ENCODE results near the gene GAPDHS. TPM values are rescaled to one million over a fixed set of nuclear protein-coding genes. Genes with fewer than 3 reads are reported as not detected.

Gene GAPDHS
- total RNA-seq, 4 donors from 2014 or later = not detected

DNA sequence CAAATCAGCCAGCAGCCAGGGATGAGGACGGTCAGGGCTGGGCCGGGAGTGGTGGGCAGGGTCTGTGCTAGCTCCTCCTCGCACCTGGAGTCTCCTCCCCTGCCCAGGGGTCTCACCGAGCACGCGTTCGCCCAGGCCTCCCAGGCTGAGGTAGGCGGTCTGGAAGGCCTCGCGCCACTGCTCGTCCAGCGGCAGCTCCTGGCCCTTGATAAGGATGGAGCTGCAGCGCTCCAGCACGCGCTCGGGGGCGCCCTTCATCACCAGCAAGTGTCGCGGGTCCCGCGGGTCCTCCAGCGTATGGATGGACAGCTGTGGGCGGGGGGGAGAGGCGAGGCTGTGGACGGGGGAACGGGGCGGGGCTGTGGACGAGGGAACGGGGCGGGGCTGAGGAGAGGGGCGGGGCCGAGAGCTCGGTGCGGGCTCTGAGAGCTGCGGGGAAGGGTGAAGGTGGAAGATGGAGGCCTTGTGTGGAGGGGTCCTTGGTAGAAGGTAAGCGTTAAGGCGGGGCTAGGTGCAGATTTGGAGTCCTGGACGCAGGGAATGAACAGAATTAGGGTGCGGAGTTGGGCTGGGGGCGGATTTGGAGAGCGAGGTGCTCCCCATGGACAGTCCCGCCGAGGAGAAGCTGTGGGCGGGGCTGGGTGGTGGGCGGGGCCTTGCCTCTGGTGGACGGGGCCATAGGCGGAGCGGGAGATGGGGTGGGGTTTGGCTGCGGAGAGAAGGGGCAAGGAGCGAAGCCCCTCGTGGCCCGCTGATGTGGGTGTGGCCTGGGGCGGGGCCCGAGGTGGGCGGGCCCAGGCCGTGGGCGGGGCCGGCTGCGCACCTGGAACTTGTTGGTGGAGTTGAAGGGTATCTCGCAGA lies 24.5 kb downstream of the GAPDHS start:
- no peak for DNase-seq (ENCODE audit: extremely low spot score)
- H3K4me3 ChIP-seq = peak overlapping the region; percentile 42 to 57 (median 44)
- H3K36me3 ChIP-seq = no peaks in the 10 kb centered on the region
- peaks cover 4 to 67% (median 18%) of the 10 kb centered on the region in 4 donors for H3K27me3 ChIP-seq
- TF ChIP-seq, protein P1, sequence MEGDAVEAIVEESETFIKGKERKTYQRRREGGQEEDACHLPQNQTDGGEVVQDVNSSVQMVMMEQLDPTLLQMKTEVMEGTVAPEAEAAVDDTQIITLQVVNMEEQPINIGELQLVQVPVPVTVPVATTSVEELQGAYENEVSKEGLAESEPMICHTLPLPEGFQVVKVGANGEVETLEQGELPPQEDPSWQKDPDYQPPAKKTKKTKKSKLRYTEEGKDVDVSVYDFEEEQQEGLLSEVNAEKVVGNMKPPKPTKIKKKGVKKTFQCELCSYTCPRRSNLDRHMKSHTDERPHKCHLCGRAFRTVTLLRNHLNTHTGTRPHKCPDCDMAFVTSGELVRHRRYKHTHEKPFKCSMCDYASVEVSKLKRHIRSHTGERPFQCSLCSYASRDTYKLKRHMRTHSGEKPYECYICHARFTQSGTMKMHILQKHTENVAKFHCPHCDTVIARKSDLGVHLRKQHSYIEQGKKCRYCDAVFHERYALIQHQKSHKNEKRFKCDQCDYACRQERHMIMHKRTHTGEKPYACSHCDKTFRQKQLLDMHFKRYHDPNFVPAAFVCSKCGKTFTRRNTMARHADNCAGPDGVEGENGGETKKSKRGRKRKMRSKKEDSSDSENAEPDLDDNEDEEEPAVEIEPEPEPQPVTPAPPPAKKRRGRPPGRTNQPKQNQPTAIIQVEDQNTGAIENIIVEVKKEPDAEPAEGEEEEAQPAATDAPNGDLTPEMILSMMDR (IDR thresholded peaks at IDR 0.05) = no peak
- TF ChIP-seq POLR2A (IDR thresholded peaks at IDR 0.05; ENCODE audit: low read depth) (no peak), EP300 (IDR thresholded peaks at IDR 0.05) (no peak), POLR2AphosphoS5 (IDR thresholded peaks at IDR 0.05) (no peak)
- H3K9me3 ChIP-seq = no peaks in the 10 kb centered on the region
- WGBS = 6% methylated on average over 40 of the region's 60 CpGs
- peaks cover 7 to 15% (median 15%) of the 10 kb centered on the region in 4 donors for H3K4me1 ChIP-seq
- H3K27ac ChIP-seq (replicated peaks in 1 of 4) = no peak overlapping the region
- intact Hi-C loops (cut with DNase I) = no loop called here

DNA sequence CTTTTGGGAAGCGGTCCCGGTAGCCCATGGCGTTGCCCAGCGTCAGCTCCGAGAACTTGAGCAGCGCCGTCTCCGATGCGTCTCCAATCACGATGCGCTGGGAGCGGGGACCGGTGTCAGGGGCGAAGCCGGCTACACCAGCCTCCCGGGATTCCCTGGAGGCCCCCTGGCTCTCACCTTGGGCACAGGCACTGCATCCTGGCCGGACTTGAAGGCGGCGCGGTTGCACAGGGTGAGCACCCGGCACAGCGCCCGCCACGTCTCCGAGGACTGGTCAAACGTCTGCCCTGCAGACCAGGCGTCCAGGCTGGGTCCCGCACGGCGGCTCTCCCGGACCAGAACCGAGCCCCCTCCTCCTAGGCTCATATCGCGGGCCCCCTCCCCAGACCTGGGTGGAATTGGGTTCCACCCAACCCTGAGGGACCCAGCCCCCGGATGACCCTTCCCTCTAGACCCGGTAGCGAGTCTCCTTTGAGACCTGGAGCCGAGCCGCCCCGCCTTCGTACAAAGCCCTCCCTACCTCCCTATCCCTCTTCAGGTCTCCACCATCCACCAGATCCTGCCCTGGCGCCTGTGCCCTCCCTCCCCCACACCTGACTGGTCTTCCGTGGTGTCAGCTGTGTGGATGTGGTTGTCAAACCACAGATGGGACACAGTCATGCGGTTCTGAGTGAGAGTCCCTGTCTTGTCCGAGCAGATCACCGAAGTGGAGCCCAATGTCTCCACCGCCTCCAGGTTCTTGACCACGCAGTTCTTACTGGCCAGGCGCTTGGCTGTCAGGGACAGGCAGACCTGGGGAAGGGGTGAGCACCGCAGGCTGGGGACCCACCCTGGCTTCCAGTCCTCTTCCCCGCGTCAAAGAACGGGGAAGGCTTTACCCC lies 25.4 kb downstream of the GAPDHS start:
- intact Hi-C loops (cut with DNase I) = no loop called here
- Histone ChIP-seq H3K27me3 (peaks cover 4 to 75% (median 18%) of the 10 kb centered on the region in 4 donors), H3K4me3 (peak overlapping the region; percentile 42 to 57 (median 44)), H3K36me3 (no peaks in the 10 kb centered on the region), H3K4me1 (peaks cover 7 to 15% (median 15%) of the 10 kb centered on the region in 4 donors), H3K27ac (replicated peaks in 1 of 4) (no peak overlapping the region), H3K9me3 (no peaks in the 10 kb centered on the region)
- DNase-seq (ENCODE audit: extremely low spot score) = no peak
- 51% methylated on average over 14 of the region's 53 CpGs for WGBS
- TF ChIP-seq, protein P1 (IDR thresholded peaks at IDR 0.05) = no peak

DNA sequence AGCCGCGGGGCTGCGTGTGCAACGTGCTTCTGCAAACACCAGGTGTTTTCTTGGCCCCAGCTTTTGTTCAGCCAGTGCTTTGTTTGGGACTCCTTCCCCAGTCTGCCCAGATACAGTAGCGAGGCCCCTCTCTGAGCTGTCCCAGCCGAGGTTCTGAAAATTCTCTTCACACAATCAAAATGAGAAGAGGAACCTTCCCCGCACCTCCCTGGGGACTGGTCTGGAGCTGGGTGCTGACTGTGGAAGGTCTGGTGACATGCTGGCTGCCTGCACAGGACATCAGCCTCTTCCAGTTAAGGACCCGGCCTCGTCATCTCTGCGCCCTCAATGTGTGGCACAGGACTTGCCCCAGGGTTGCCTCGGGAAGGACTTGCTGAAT lies 26.0 kb downstream of the GAPDHS start:
- intact Hi-C loops (cut with DNase I) = no loop called here
- TF ChIP-seq POLR2AphosphoS5 (IDR thresholded peaks at IDR 0.05) (no peak), EP300 (IDR thresholded peaks at IDR 0.05) (no peak), POLR2A (IDR thresholded peaks at IDR 0.05; ENCODE audit: low read depth) (no peak)
- TF ChIP-seq, protein P1 (IDR thresholded peaks at IDR 0.05) = no peak

DNA sequence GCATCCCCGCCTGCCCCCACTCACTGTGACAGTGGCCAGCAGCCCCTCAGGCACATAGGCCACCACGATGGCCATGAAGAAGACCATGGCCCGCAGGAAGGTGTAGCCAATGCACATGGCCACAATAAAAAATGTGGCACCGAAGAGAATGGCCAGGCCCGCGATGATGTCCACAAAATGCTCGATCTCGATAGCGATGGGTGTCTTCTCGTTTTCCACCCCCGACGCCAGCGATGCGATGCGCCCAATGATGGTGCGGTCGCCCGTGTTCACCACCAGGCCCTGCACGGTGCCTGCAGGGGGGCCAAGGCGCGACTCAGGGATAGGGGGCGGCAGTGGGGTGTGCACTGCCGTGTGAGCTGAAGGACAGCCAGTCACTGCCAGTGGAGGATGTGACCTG lies 26.5 kb downstream of the GAPDHS start:
- Histone ChIP-seq H3K27me3 (peaks cover 4 to 85% (median 18%) of the 10 kb centered on the region in 4 donors), H3K4me1 (peaks cover 7 to 15% (median 15%) of the 10 kb centered on the region in 4 donors), H3K9me3 (no peaks in the 10 kb centered on the region), H3K4me3 (no peak overlapping the region), H3K36me3 (no peaks in the 10 kb centered on the region), H3K27ac (replicated peaks in 1 of 4) (no peak overlapping the region)
- WGBS = 85% methylated on average over 23 of the region's 23 CpGs
- TF ChIP-seq, protein P1 (IDR thresholded peaks at IDR 0.05) = no peak
- TF ChIP-seq EP300 (IDR thresholded peaks at IDR 0.05) (no peak), POLR2AphosphoS5 (IDR thresholded peaks at IDR 0.05) (no peak), POLR2A (IDR thresholded peaks at IDR 0.05; ENCODE audit: low read depth) (no peak)
- no peak for DNase-seq (ENCODE audit: extremely low spot score)
- intact Hi-C loops (cut with DNase I) = no loop called here

More for the DNA sequence above, 26.0 kb downstream of the GAPDHS start:
- Histone ChIP-seq H3K4me1 (peaks cover 7 to 15% (median 15%) of the 10 kb centered on the region in 4 donors), H3K36me3 (no peaks in the 10 kb centered on the region), H3K9me3 (no peaks in the 10 kb centered on the region), H3K27ac (replicated peaks in 1 of 4) (no peak overlapping the region), H3K27me3 (peaks cover 4 to 79% (median 18%) of the 10 kb centered on the region in 4 donors), H3K4me3 (no peak overlapping the region)
- DNase-seq (ENCODE audit: extremely low spot score) = no peak
- 60% methylated on average over 10 of the region's 11 CpGs for WGBS

All from esophagus muscularis mucosa (tissue), 4 donors.